K562 (cell line): ENCODE measurements around the gene RNF213. TPM values are rescaled to one million over a fixed set of nuclear protein-coding genes. Genes with fewer than 3 reads are reported as not detected.

Experiments used
- ATAC-seq: fragments of 200-7000 bp; cut with Tn5 transposase; 3 replicates; pipeline ENCODE4 v1.9.1; 2020; ENCODE audit warnings: moderate library complexity
- BruUV-seq: library from RNA; stranded (reverse); fragments of 400-500 nt; replicated peaks from 2 replicates; lab custom pipeline; 2021; lab: Mats Ljungman, UMichigan
- CTCF ChIA-PET: fragments of 300-600 bp; formaldehyde crosslinking; extraction: SDS; loops from one replicate; lab custom pipeline; 2021; ENCODE audit warnings: low intra/inter-chr PET ratio; lab: Yijun Ruan, JAX
- POLR2A ChIA-PET: fragments of 300-600, 350-650 bp; sonication (Branson Sonifier 250); formaldehyde crosslinking; extraction: SDS; loops from one replicate; lab custom pipeline; 2021; ENCODE audit warnings: antibody characterized with exemption, inconsistent platforms; lab: Yijun Ruan, JAX
- DNase-seq, 4 experiments: peaks; one replicate each; pipeline versions ENCODE4 v3.0.0 to v3.0.0-alpha.2; 2011 to 2018; ENCODE audit warnings: low spot score in 3 of 4, mixed read lengths in 3 of 4; ENCODE audit errors: extremely low read depth in 1 of 4
- FAIRE-seq: peaks from 2 replicates; lab custom pipeline; 2011; peaks lifted over from hg19 to GRCh38; lab: Jason Lieb, UNC
- H2AFZ ChIP-seq: 2 replicates; pipeline ENCODE4 v1.6.0; 2011; ENCODE audit warnings: low read depth, low read length, control low read depth, inconsistent platforms
- H3K27ac ChIP-seq: fragments of 200-600 bp; 3 replicates; pipeline ENCODE4 v1.8.0; 2011; ENCODE audit warnings: low read depth, mild to moderate bottlenecking, control low read depth, inconsistent platforms, low read length, moderate library complexity, mixed read lengths; ENCODE audit errors: extremely low read depth
- H3K27me3 ChIP-seq, 2 experiments: fragments of 300-600 bp in 1 of 2; 2 replicates in 1 of 2; 3 replicates in 1 of 2; pipeline versions ENCODE4 v1.6.0 to v1.8.0; 2011; ENCODE audit warnings: inconsistent platforms in 2 of 2, low read length in 2 of 2, mild to moderate bottlenecking in 1 of 2, mixed read lengths in 1 of 2, moderate library complexity in 1 of 2; ENCODE audit not compliant: control insufficient read depth in 2 of 2, insufficient read depth in 2 of 2
- H3K36me3 ChIP-seq: fragments of 300-600 bp; 3 replicates; pipeline ENCODE4 v1.8.0; 2011; ENCODE audit warnings: mild to moderate bottlenecking, low read length, inconsistent platforms; ENCODE audit not compliant: control insufficient read depth, insufficient read depth
- H3K4me1 ChIP-seq, 2 experiments: fragments of 200-600 bp in 1 of 2; replicated peaks in 1 of 2; 2 replicates in 1 of 2; 3 replicates in 1 of 2; pipeline versions ENCODE4 v1.5.1 to v1.8.0; 2011; ENCODE audit warnings: inconsistent platforms in 2 of 2, low read length in 2 of 2, mild to moderate bottlenecking in 1 of 2, mixed read lengths in 1 of 2, moderate library complexity in 1 of 2; ENCODE audit not compliant: control insufficient read depth in 2 of 2, insufficient read depth in 2 of 2
- H3K4me2 ChIP-seq: 2 replicates; pipeline ENCODE4 v1.6.1; 2011; ENCODE audit warnings: low read length, control low read depth, inconsistent platforms, mixed read lengths; ENCODE audit not compliant: insufficient read depth
- H3K4me3 ChIP-seq: fragments of 200-600 bp; sonication (generic), shearing (Covaris generic); 2 replicates; pipeline ENCODE4 v1.5.1; 2016; ENCODE audit warnings: control low read depth, inconsistent platforms
- H3K79me2 ChIP-seq: fragments of 200-600 bp; 3 replicates; pipeline ENCODE4 v1.8.0; 2011; ENCODE audit warnings: low read length, inconsistent platforms; ENCODE audit not compliant: control insufficient read depth, insufficient read depth
- H3K9ac ChIP-seq, 2 experiments: 2 replicates each; pipeline versions ENCODE4 v1.6.0 to v1.6.1; 2011; ENCODE audit warnings: low read depth in 2 of 2, low read length in 2 of 2, control low read depth in 1 of 2, inconsistent platforms in 1 of 2, mild to moderate bottlenecking in 1 of 2, mixed read lengths in 1 of 2; ENCODE audit not compliant: insufficient read depth in 1 of 2
- H3K9me1 ChIP-seq: one replicate; pipeline ENCODE4 v1.6.0; 2011; ENCODE audit warnings: inconsistent platforms, mild to moderate bottlenecking, low read length, moderate library complexity; ENCODE audit not compliant: control insufficient read depth, insufficient read depth
- H3K9me3 ChIP-seq: replicated peaks from 2 replicates; pipeline ENCODE4 v1.5.1; 2011; ENCODE audit warnings: low read depth, low read length, inconsistent platforms; ENCODE audit not compliant: control insufficient read depth, insufficient read depth
- H4K20me1 ChIP-seq: replicated peaks from 2 replicates; pipeline ENCODE4 v1.6.1; 2011; ENCODE audit warnings: low read length, inconsistent platforms, mixed read lengths; ENCODE audit not compliant: control insufficient read depth, insufficient read depth
- BACH1 ChIP-seq: fragments of 200-800 bp; sonication (Bioruptor generic); IDR thresholded peaks from 2 replicates; pipeline ENCODE4 v1.6.1; 2016; ENCODE audit warnings: missing genetic modification characterization, missing compliant biosample characterization
- CEBPG ChIP-seq, 3 experiments: fragments of 200-800 bp in 1 of 3; sonication (Bioruptor generic) in 1 of 3; sonication (generic) in 1 of 3; formaldehyde crosslinking in 1 of 3; IDR thresholded peaks in 2 of 3; conservative IDR thresholded peaks in 1 of 3; 2 replicates each; pipeline versions ENCODE4 v1.6.1 to v1.8.0; 2016 to 2022; ENCODE audit warnings: missing compliant biosample characterization in 2 of 3, missing genetic modification characterization in 2 of 3, mild to moderate bottlenecking in 1 of 3, missing genetic modification reagents in 1 of 3
- CUX1 ChIP-seq: fragments of 200-800 bp; sonication (Bioruptor generic); IDR thresholded peaks from 2 replicates; pipeline ENCODE4 v1.6.1; 2016; ENCODE audit warnings: missing genetic modification characterization, missing compliant biosample characterization
- ELF4 ChIP-seq: fragments of 450-650 bp; formaldehyde crosslinking; IDR thresholded peaks from 2 replicates; pipeline ENCODE4 v1.4.0; 2022; ENCODE audit warnings: missing genetic modification characterization
- HNRNPL ChIP-seq: fragments of 200-400 bp; formaldehyde crosslinking; IDR thresholded peaks from 2 replicates; pipeline ENCODE4 v1.6.1; 2017; ENCODE audit warnings: low read depth, mild to moderate bottlenecking, low read length
- KLF10 ChIP-seq: fragments of 250-450 bp; sonication (Bioruptor Pico); IDR thresholded peaks from 2 replicates; pipeline ENCODE4 v1.6.1; 2021; ENCODE audit warnings: matching md5 sums
- MAX ChIP-seq: sonication (generic); formaldehyde crosslinking; IDR thresholded peaks from 2 replicates; pipeline ENCODE4 v1.9.0; 2022; ENCODE audit warnings: mild to moderate bottlenecking, missing genetic modification reagents
- MLX ChIP-seq, 2 experiments: fragments of 450-650 bp in 1 of 2; sonication (generic) in 1 of 2; formaldehyde crosslinking; conservative IDR thresholded peaks; 2 replicates each; pipeline versions ENCODE4 v1.4.0 to v1.8.1; 2020 to 2022; ENCODE audit warnings: mild to moderate bottlenecking in 1 of 2, missing genetic modification reagents in 1 of 2
- MYNN ChIP-seq, 2 experiments: sonication (generic); formaldehyde crosslinking in 1 of 2; IDR thresholded peaks; 2 replicates each; pipeline versions ENCODE4 v1.5.0 to v1.6.1; 2016 to 2020; ENCODE audit warnings: antibody characterized with exemption in 1 of 2, missing genetic modification reagents in 1 of 2
- NCOR1 ChIP-seq: fragments of 450-650 bp; IDR thresholded peaks from 2 replicates; pipeline ENCODE4 v1.6.1; 2016; ENCODE audit warnings: mild to moderate bottlenecking, moderate library complexity
- POLR2G ChIP-seq: fragments of 200-400 bp; formaldehyde crosslinking; IDR thresholded peaks from 2 replicates; pipeline ENCODE4 v1.6.1; 2017; ENCODE audit warnings: low read depth, mild to moderate bottlenecking, antibody characterized with exemption, low read length, moderate library complexity
- TCF3 ChIP-seq: sonication (generic); formaldehyde crosslinking; IDR thresholded peaks from 2 replicates; pipeline ENCODE4 v1.4.0; 2020; ENCODE audit warnings: mild to moderate bottlenecking, missing genetic modification reagents
- WGBS: fragments of 100-300 bp; shearing (Covaris generic); methylation state at CpG from one replicate; pipeline ENCODE4 v1.1.6; 2016; ENCODE audit warnings: low coverage, mixed read lengths; ENCODE audit not compliant: insufficient coverage; ENCODE audit errors: missing lambda C conversion rate; 5-methylcytosine and 5-hydroxymethylcytosine counted together
- in situ Hi-C: fragments of 300-500 bp; cut with MboI; formaldehyde crosslinking; loops from 4 replicates; pipeline ENCODE4 v1.15.0; 2018; ENCODE audit warnings: inconsistent platforms, mixed read lengths
- intact Hi-C: fragments of 100-400 bp; cut with micrococcal nuclease; formaldehyde crosslinking; loops from 2 replicates; pipeline ENCODE4 v1.14.2; 2022
- polyA plus RNA-seq, 8 experiments: library from polyadenylated mRNA; depleted of rRNA in 4 of 8; stranded (reverse) in 5 of 8; unstranded in 3 of 8; fragments of >200 nt; fragmentation: Nextera tagmentation in 2 of 8; fragmentation: Illumina TruSeq in 1 of 8; extraction: Ambion mirVana in 2 of 8; extraction: Trizol in 1 of 8; gene quantifications; 2 replicates each; pipeline versions ENCODE4 v1.2.1 to v1.2.3, GENCODE V29; 2011 to 2014; ENCODE audit warnings: inconsistent platforms in 1 of 8, missing spikeins in 1 of 8
- total RNA-seq, 7 experiments: library from RNA; depleted of rRNA in 6 of 7; stranded (reverse); fragments of >200 nt in 6 of 7; fragmentation: Illumina TruSeq in 2 of 7; extraction: Trizol in 2 of 7; gene quantifications; 2 replicates each; pipeline versions ENCODE4 v1.2.1 to v1.2.3, GENCODE V29; 2011 to 2021; ENCODE audit warnings: low replicate concordance in 1 of 7

Gene RNF213
- total and polyA plus RNA-seq, 9 of the 15 experiments (the other 6 are each of a cell fraction or from before 2014, with no cell fraction given): 5.3 to 33.6 (median 17.9) TPM

- Histone ChIP-seq H3K36me3 (peaks cover 32% of the 10 kb centered on the region; the same call in 1 of the 3 replicates), H3K4me2 (no peak overlapping the region), H3K27me3 (no peaks in the 10 kb centered on the region), H3K79me2 (no peaks in the 10 kb centered on the region), H3K27ac (no peak overlapping the region), H2AFZ (no peak overlapping the region), H3K9ac (0 out of 4 replicates have a peak overlapping the region, but pooled peaks of 1 of the 2 experiments have one; percentile 13), H3K4me3 (no peak overlapping the region), H3K9me1 (peaks cover 3% of the 10 kb centered on the region), H4K20me1 (peaks cover 7% of the 10 kb centered on the region), H3K4me1 (peaks cover 5 to 13% of the 10 kb centered on the region in 2 experiments; a peak in 3 of 5 replicates), H3K9me3 (no peaks in the 10 kb centered on the region)
- intact Hi-C loops: no loop called here
- FAIRE-seq: no peak
- in situ Hi-C loops: no loop called here
- BruUV-seq: no TSS peak
- no peak for DNase-seq
- ChIA-PET CTCF (no interaction called here), POLR2A (interaction anchor here (0.5 to 1.1 kb wide), 2 partner anchors 82 to 116 kb away, joined by 3 to 4 read pairs; no protein-coding TSS in a partner anchor)
- WGBS: 84% methylated on average over 15 of the region's 19 CpGs
- ATAC-seq: no peak
- TF ChIP-seq HNRNPL (no peak), NCOR1 (no peak), MYNN (IDR thresholded peaks at IDR 0.05) (no peak), MYNN (CRISPR knock-in tag; IDR thresholded peaks at IDR 0.05) (no peak), MLX (CRISPR knock-in tag; conservative IDR thresholded peaks at IDR 0.05) (no peak), MAX (CRISPR knock-in tag) (no peak), POLR2G (peak; percentile 36; the same call in 1 of the 2 replicates), TCF3 (CRISPR knock-in tag) (no peak), KLF10 (no peak), ELF4 (CRISPR knock-in tag) (no peak), CUX1 (no peak), CEBPG (CRISPR knock-in tag; IDR thresholded peaks at IDR 0.05) (no peak), CEBPG (tag; conservative IDR thresholded peaks at IDR 0.05 in 1 of 2, IDR thresholded peaks at IDR 0.05 in 1 of 2) (peak; percentile 50 to 63), BACH1 (tag) (no peak)
Measured at GRCh38 chr17:80285237-80285920, 24.7 kb downstream of the RNF213 start.
